Gastrocnemius medialis (tissue), 4 donors: ENCODE results near the gene ACOT11.

Source experiments
- POLR2A ChIP-seq, 2 donors: fragments of 450-650 bp; IDR thresholded peaks; one replicate each; pipeline ENCODE4 v1.6.1; 2017; ENCODE audit warnings: antibody characterized with exemption in 2 of 2, mild to moderate bottlenecking in 2 of 2, moderate library complexity in 2 of 2
- TF ChIP-seq, protein P1 (sequence below), 5 experiments: fragments of 450-650 bp in 3 of 5; fragments of 200-600 bp in 2 of 5; sonication (generic) in 2 of 5; IDR thresholded peaks in 4 of 5; conservative IDR thresholded peaks in 1 of 5; 1 replicate in 4 of 5; 2 replicates in 1 of 5; pipeline ENCODE4 v1.5.1; 2016 to 2019; ENCODE audit warnings: antibody characterized with exemption in 5 of 5, mild to moderate bottlenecking in 3 of 5, moderate library complexity in 3 of 5

DNA sequence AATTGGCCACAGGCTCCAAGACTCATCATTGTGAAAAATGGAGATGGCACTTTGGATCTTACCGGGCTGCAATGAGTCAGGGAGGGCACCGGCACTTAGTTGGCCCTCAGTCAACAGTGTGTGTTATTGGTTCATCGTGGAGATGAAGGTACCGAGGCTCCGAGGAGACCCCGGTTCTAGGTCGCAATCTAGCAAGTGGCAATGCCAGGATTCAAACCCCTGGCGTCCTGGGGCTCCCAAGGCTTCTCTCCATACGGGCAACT, 49.0 kb upstream of the ACOT11 start:
- TF ChIP-seq POLR2A (IDR thresholded peaks at IDR 0.05), result no peak
- TF ChIP-seq, protein P1, sequence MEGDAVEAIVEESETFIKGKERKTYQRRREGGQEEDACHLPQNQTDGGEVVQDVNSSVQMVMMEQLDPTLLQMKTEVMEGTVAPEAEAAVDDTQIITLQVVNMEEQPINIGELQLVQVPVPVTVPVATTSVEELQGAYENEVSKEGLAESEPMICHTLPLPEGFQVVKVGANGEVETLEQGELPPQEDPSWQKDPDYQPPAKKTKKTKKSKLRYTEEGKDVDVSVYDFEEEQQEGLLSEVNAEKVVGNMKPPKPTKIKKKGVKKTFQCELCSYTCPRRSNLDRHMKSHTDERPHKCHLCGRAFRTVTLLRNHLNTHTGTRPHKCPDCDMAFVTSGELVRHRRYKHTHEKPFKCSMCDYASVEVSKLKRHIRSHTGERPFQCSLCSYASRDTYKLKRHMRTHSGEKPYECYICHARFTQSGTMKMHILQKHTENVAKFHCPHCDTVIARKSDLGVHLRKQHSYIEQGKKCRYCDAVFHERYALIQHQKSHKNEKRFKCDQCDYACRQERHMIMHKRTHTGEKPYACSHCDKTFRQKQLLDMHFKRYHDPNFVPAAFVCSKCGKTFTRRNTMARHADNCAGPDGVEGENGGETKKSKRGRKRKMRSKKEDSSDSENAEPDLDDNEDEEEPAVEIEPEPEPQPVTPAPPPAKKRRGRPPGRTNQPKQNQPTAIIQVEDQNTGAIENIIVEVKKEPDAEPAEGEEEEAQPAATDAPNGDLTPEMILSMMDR (IDR thresholded peaks at IDR 0.05 in 4 of 5, conservative IDR thresholded peaks at IDR 0.05 in 1 of 5), result no peak
